Activated naive CD8-positive, alpha-beta T cell treated with anti-CD3 and anti-CD28 coated beads for 36 hours (primary cell): Measurements from ENCODE around the gene SMPD3. TPM values are rescaled to one million over a fixed set of nuclear protein-coding genes. Genes with fewer than 3 reads are reported as not detected.

ENCODE experiments used
- DNase-seq: peaks from one replicate; pipeline ENCODE4 v3.0.0; 2021
- H3K27ac Mint-ChIP-seq: one replicate; pipeline ENCODE4 v1.8.0; 2022; ENCODE audit warnings: mild to moderate bottlenecking, moderate library complexity, mixed read lengths
- H3K27me3 Mint-ChIP-seq: one replicate; pipeline ENCODE4 v1.8.0; 2022; ENCODE audit warnings: mild to moderate bottlenecking, mixed read lengths
- H3K36me3 Mint-ChIP-seq: one replicate; pipeline ENCODE4 v1.8.0; 2021; ENCODE audit warnings: mild to moderate bottlenecking, mixed read lengths
- H3K4me1 Mint-ChIP-seq: one replicate; pipeline ENCODE4 v1.8.0; 2021; ENCODE audit warnings: mixed read lengths
- H3K4me3 Mint-ChIP-seq: one replicate; pipeline ENCODE4 v1.8.0; 2022; ENCODE audit warnings: mild to moderate bottlenecking, moderate library complexity, mixed read lengths
- H3K9me3 Mint-ChIP-seq: one replicate; pipeline ENCODE4 v1.8.0; 2022; ENCODE audit warnings: mixed read lengths
- total RNA-seq, 2 experiments: library from RNA; stranded (reverse); gene quantifications; one replicate each; pipeline ENCODE4 v1.2.3, GENCODE V29; 2021

Gene SMPD3
- total RNA-seq, 2 experiments from 2014 or later, result 0.06 to 0.16 TPM

- DNase-seq, result no peak
- no peaks in the 10 kb centered on the region for H3K27me3 Mint-ChIP-seq
- H3K36me3 Mint-ChIP-seq, result peaks cover 45% of the 10 kb centered on the region
- H3K27ac Mint-ChIP-seq, result no peak overlapping the region
- no peak overlapping the region for H3K4me3 Mint-ChIP-seq
- peaks cover 19% of the 10 kb centered on the region for H3K4me1 Mint-ChIP-seq
- H3K9me3 Mint-ChIP-seq, result no peaks in the 10 kb centered on the region
Observed at GRCh38 chr16:68349838-68350410, 98.4 kb downstream of the SMPD3 start.

GRCh38 chr16:68348639-68349445, 99.5 kb downstream of the SMPD3 start:
- H3K4me1 Mint-ChIP-seq, result peaks cover 18% of the 10 kb centered on the region
- no peaks in the 10 kb centered on the region for H3K27me3 Mint-ChIP-seq
- no peak for DNase-seq
- H3K4me3 Mint-ChIP-seq, result no peak overlapping the region
- no peak overlapping the region for H3K27ac Mint-ChIP-seq
- H3K9me3 Mint-ChIP-seq, result no peaks in the 10 kb centered on the region
- peaks cover 40% of the 10 kb centered on the region for H3K36me3 Mint-ChIP-seq

GRCh38 chr16:68347605-68348004, 100.7 kb downstream of the SMPD3 start:
- H3K9me3 Mint-ChIP-seq, result no peaks in the 10 kb centered on the region

GRCh38 chr16:68346892-68347480, 101.3 kb downstream of the SMPD3 start:
- no peak for DNase-seq
- Mint-ChIP-seq H3K4me1 (peaks cover 18% of the 10 kb centered on the region), H3K36me3 (peaks cover 36% of the 10 kb centered on the region), H3K27ac (no peak overlapping the region), H3K27me3 (no peaks in the 10 kb centered on the region), H3K9me3 (no peaks in the 10 kb centered on the region), H3K4me3 (no peak overlapping the region)

More at GRCh38 chr16:68347605-68348004, 100.7 kb downstream of the SMPD3 start:
- Mint-ChIP-seq H3K27ac (no peak overlapping the region), H3K4me1 (peaks cover 18% of the 10 kb centered on the region), H3K36me3 (peaks cover 36% of the 10 kb centered on the region), H3K27me3 (no peaks in the 10 kb centered on the region), H3K4me3 (no peak overlapping the region)
- DNase-seq, result no peak

- Mint-ChIP-seq H3K36me3 (peaks cover 38% of the 10 kb centered on the region), H3K4me1 (peaks cover 18% of the 10 kb centered on the region), H3K4me3 (no peak overlapping the region), H3K9me3 (no peaks in the 10 kb centered on the region), H3K27me3 (no peaks in the 10 kb centered on the region), H3K27ac (no peak overlapping the region)
- no peak for DNase-seq
Observed at GRCh38 chr16:68345958-68346635, 102.2 kb downstream of the SMPD3 start.

- Mint-ChIP-seq H3K27ac (no peak overlapping the region), H3K9me3 (no peaks in the 10 kb centered on the region), H3K36me3 (peaks cover 42% of the 10 kb centered on the region), H3K4me1 (peaks cover 18% of the 10 kb centered on the region), H3K27me3 (no peaks in the 10 kb centered on the region), H3K4me3 (no peak overlapping the region)
- peak; percentile 40 for DNase-seq
Observed at GRCh38 chr16:68345351-68345810, 102.9 kb downstream of the SMPD3 start.

- Mint-ChIP-seq H3K4me1 (peaks cover 18% of the 10 kb centered on the region), H3K36me3 (peaks cover 50% of the 10 kb centered on the region), H3K27me3 (no peaks in the 10 kb centered on the region), H3K4me3 (no peak overlapping the region), H3K27ac (no peak overlapping the region), H3K9me3 (no peaks in the 10 kb centered on the region)
- no peak for DNase-seq
Observed at GRCh38 chr16:68344252-68344651, 104.1 kb downstream of the SMPD3 start.

GRCh38 chr16:68343137-68343536, 105.2 kb downstream of the SMPD3 start:
- Mint-ChIP-seq H3K4me1 (peaks cover 18% of the 10 kb centered on the region), H3K27me3 (no peaks in the 10 kb centered on the region), H3K4me3 (no peak overlapping the region), H3K36me3 (peaks cover 47% of the 10 kb centered on the region), H3K27ac (no peak overlapping the region), H3K9me3 (no peaks in the 10 kb centered on the region)
- DNase-seq, result no peak

GRCh38 chr16:68342620-68343019, 105.7 kb downstream of the SMPD3 start:
- no peaks in the 10 kb centered on the region for H3K9me3 Mint-ChIP-seq
- DNase-seq, result no peak
- H3K27ac Mint-ChIP-seq, result no peak overlapping the region
- no peaks in the 10 kb centered on the region for H3K27me3 Mint-ChIP-seq
- H3K4me1 Mint-ChIP-seq, result peaks cover 15% of the 10 kb centered on the region
- H3K4me3 Mint-ChIP-seq, result no peak overlapping the region
- peaks cover 48% of the 10 kb centered on the region for H3K36me3 Mint-ChIP-seq

- peaks cover 34% of the 10 kb centered on the region for H3K36me3 Mint-ChIP-seq
- no peak for DNase-seq
- no peak overlapping the region for H3K27ac Mint-ChIP-seq
Observed at GRCh38 chr16:68339214-68339613, 109.1 kb downstream of the SMPD3 start.

GRCh38 chr16:68338326-68339119, 109.8 kb downstream of the SMPD3 start:
- Mint-ChIP-seq H3K27ac (no peak overlapping the region), H3K9me3 (no peaks in the 10 kb centered on the region), H3K36me3 (peaks cover 34% of the 10 kb centered on the region), H3K4me3 (no peak overlapping the region), H3K4me1 (no peaks in the 10 kb centered on the region), H3K27me3 (no peaks in the 10 kb centered on the region)
- no peak for DNase-seq

More at GRCh38 chr16:68339214-68339613, 109.1 kb downstream of the SMPD3 start:
- Mint-ChIP-seq H3K4me1 (no peaks in the 10 kb centered on the region), H3K27me3 (no peaks in the 10 kb centered on the region), H3K4me3 (no peak overlapping the region), H3K9me3 (no peaks in the 10 kb centered on the region)

GRCh38 chr16:68335175-68335574, 113.1 kb downstream of the SMPD3 start:
- peaks cover 24% of the 10 kb centered on the region for H3K36me3 Mint-ChIP-seq
- no peak overlapping the region for H3K27ac Mint-ChIP-seq
- H3K4me1 Mint-ChIP-seq, result peaks cover 9% of the 10 kb centered on the region

GRCh38 chr16:68332411-68333121, 115.7 kb downstream of the SMPD3 start:
- no peaks in the 10 kb centered on the region for H3K27me3 Mint-ChIP-seq
- H3K27ac Mint-ChIP-seq, result no peak overlapping the region
- H3K36me3 Mint-ChIP-seq, result peaks cover 12% of the 10 kb centered on the region
- no peaks in the 10 kb centered on the region for H3K9me3 Mint-ChIP-seq
- peaks cover 13% of the 10 kb centered on the region for H3K4me1 Mint-ChIP-seq
- no peak for DNase-seq
- H3K4me3 Mint-ChIP-seq, result no peak overlapping the region

More at GRCh38 chr16:68335175-68335574, 113.1 kb downstream of the SMPD3 start:
- DNase-seq, result no peak
- H3K9me3 Mint-ChIP-seq, result no peaks in the 10 kb centered on the region
- no peaks in the 10 kb centered on the region for H3K27me3 Mint-ChIP-seq
- no peak overlapping the region for H3K4me3 Mint-ChIP-seq

GRCh38 chr16:68331879-68332410, 116.4 kb downstream of the SMPD3 start:
- Mint-ChIP-seq H3K4me3 (no peak overlapping the region), H3K9me3 (no peaks in the 10 kb centered on the region), H3K27me3 (no peaks in the 10 kb centered on the region), H3K36me3 (peaks cover 14% of the 10 kb centered on the region), H3K27ac (no peak overlapping the region), H3K4me1 (peaks cover 16% of the 10 kb centered on the region)
- no peak for DNase-seq
